BLaER1 (cell line): ENCODE data around the gene ANKS1B.
"Not testable (repeated sequence)": the region's sequence is repeated elsewhere in the genome, so short reads cannot be mapped to it uniquely, and the experiment has no call there.

Experiments
- H3K27ac ChIP-seq: shearing (Covaris generic); formaldehyde crosslinking; 2 replicates; pipeline ENCODE4 v1.8.1; 2022
- H3K27me3 ChIP-seq: shearing (Covaris generic); formaldehyde crosslinking; 2 replicates; pipeline ENCODE4 v1.8.1; 2022
- H3K36me3 ChIP-seq: shearing (Covaris generic); formaldehyde crosslinking; 2 replicates; pipeline ENCODE4 v1.8.1; 2022
- H3K4me1 ChIP-seq: shearing (Covaris generic); formaldehyde crosslinking; 2 replicates; pipeline ENCODE4 v1.8.1; 2022
- H3K4me2 ChIP-seq: shearing (Covaris generic); formaldehyde crosslinking; 2 replicates; pipeline ENCODE4 v1.8.1; 2022
- H3K4me3 ChIP-seq: shearing (Covaris generic); formaldehyde crosslinking; 2 replicates; pipeline ENCODE4 v1.8.1; 2022
- H3K9ac ChIP-seq: shearing (Covaris generic); formaldehyde crosslinking; 2 replicates; pipeline ENCODE4 v1.8.1; 2022
- H3K9me3 ChIP-seq: shearing (Covaris generic); formaldehyde crosslinking; 2 replicates; pipeline ENCODE4 v1.8.1; 2022
- H4K20me1 ChIP-seq: shearing (Covaris generic); formaldehyde crosslinking; 2 replicates; pipeline ENCODE4 v1.8.1; 2022
- Cebpa-rat ChIP-seq: shearing (Covaris generic); IDR thresholded peaks from 2 replicates; pipeline ENCODE4 v1.8.1; 2022

Gene ANKS1B

DNA sequence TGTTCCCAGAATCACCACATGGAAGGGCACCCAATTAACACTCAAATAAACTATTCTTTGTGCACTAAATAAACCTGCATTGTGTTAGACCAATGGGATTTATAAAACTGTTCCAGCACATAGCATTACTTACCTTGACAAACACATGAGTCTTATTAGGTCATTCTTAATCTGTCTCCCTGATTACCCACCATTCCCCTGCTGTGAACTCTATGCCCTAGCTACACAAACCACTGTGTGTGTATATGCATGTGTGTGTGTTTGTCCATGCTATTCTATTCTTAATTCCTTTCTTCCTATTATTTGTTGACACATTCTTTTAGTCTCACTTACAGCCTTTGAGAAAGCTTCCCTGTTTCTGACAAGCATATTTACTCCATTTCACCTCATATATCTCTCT lies 640.8 kb downstream of the ANKS1B start:
- H4K20me1 ChIP-seq, result no peaks in the 10 kb centered on the region
- H3K4me3 ChIP-seq, result no peak overlapping the region
- no peaks in the 10 kb centered on the region for H3K27me3 ChIP-seq
- H3K9me3 ChIP-seq, result peaks cover 9% of the 10 kb centered on the region; the same call in 1 of the 2 replicates
- no peak overlapping the region for H3K4me2 ChIP-seq
- no peak overlapping the region for H3K27ac ChIP-seq
- no peak for TF ChIP-seq Cebpa-rat
- H3K36me3 ChIP-seq, result peaks cover 48% of the 10 kb centered on the region
- H3K4me1 ChIP-seq, result no peaks in the 10 kb centered on the region
- H3K9ac ChIP-seq, result no peak overlapping the region

DNA sequence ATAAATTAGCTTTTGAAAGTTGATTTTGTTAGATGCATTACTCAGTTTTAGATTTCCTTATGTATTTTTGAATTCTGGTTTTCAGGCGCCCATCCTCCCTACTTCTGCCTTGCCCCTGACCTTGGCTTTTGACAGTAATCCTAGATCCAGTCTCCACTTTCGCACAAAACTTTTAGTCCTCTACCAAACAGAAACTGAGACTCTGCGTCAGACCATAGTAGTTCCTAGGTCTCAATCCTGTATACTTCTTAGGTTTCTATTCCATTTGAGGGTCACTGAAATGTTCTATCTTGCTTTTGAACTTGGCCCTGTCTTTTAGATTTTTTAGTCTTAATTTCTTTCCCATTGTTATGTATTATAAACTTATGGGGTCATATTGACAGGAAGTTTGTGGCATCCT lies 645.1 kb downstream of the ANKS1B start:
- Histone ChIP-seq H3K4me3 (no peak overlapping the region), H3K36me3 (peaks cover 59% of the 10 kb centered on the region), H3K9ac (no peak overlapping the region), H3K9me3 (peaks cover 14% of the 10 kb centered on the region), H3K4me1 (no peaks in the 10 kb centered on the region), H3K4me2 (no peak overlapping the region), H4K20me1 (no peaks in the 10 kb centered on the region), H3K27me3 (no peaks in the 10 kb centered on the region), H3K27ac (no peak overlapping the region)
- TF ChIP-seq Cebpa-rat, result no peak

DNA sequence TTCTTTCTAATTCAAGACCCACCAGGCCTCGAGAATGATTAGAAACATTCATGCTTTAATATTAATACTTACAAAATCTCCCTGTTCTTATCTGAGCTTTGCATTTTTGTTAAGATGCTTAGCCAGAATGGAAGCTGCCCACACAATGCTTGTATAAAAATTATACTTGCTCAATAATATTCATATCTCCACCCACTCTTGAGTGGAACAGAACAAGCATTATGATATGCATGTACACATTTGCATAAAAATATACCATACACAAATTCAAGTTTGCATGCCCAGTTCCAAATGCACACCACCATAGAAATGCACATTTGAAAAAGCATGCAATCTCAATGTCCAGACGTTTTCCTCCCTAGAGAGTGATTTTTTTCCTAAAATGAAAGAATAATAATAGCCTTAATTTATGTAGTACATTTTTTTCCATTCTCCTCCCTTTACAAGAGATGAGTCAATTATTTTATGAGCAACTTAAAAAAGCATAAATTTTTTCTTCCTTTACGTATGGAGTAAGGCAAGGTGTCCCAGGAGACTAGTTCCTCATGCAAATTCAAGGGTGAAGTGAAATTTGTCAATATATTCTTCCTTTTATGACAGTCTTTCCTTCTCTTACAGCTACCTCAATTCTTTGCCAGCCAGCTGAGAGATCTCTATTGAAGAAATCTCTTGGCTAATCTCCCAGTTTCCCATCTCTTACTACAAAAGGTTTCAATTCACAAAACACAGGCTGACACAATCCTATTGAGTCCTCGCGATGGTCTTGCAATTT lies 650.3 kb downstream of the ANKS1B start:
- TF ChIP-seq Cebpa-rat, result no peak
- Histone ChIP-seq H3K4me2 (no peak overlapping the region), H3K4me1 (no peaks in the 10 kb centered on the region), H4K20me1 (no peaks in the 10 kb centered on the region), H3K9me3 (peaks cover 14% of the 10 kb centered on the region), H3K4me3 (no peak overlapping the region), H3K27me3 (no peaks in the 10 kb centered on the region), H3K36me3 (peaks cover 38% of the 10 kb centered on the region), H3K9ac (no peak overlapping the region), H3K27ac (no peak overlapping the region)

GRCh38 chr12:99332936-99333591 lies 651.7 kb downstream of the ANKS1B start:
- H3K9me3 ChIP-seq, result peaks cover 6% of the 10 kb centered on the region; the same call in 1 of the 2 replicates
- no peaks in the 10 kb centered on the region for H3K27me3 ChIP-seq
- no peak overlapping the region for H3K9ac ChIP-seq
- no peak for TF ChIP-seq Cebpa-rat
- H3K4me3 ChIP-seq, result no peak overlapping the region
- H4K20me1 ChIP-seq, result no peaks in the 10 kb centered on the region
- H3K36me3 ChIP-seq, result peaks cover 28% of the 10 kb centered on the region
- H3K4me2 ChIP-seq, result no peak overlapping the region
- no peak overlapping the region for H3K27ac ChIP-seq
- no peaks in the 10 kb centered on the region for H3K4me1 ChIP-seq

DNA sequence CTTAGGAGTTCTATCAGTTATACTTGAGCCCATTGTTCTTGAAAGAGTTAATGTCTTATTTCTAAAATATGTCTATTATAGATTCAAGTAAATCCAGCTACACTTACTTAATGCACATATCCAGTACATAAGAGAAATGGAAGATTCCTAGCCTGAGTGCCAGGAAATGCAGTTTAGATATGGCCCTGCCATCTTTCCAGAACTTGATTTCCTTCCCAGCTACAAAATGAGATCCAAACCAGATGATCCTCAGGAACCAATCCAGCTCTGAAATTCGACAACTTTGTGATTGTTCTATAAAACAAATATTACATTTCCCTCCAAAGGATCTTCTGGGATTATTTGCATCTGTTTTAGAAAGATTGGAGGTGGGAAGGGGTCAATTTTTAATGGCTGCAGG lies 654.5 kb downstream of the ANKS1B start:
- Histone ChIP-seq H3K27ac (no peak overlapping the region), H3K27me3 (no peaks in the 10 kb centered on the region), H4K20me1 (no peaks in the 10 kb centered on the region), H3K4me3 (no peak overlapping the region), H3K4me1 (no peaks in the 10 kb centered on the region), H3K9me3 (no peaks in the 10 kb centered on the region), H3K9ac (no peak overlapping the region), H3K4me2 (no peak overlapping the region), H3K36me3 (peaks cover 27% of the 10 kb centered on the region)
- no peak for TF ChIP-seq Cebpa-rat

- H3K27ac ChIP-seq, result not testable (repeated sequence)
- peaks cover 46% of the 10 kb centered on the region for H3K9me3 ChIP-seq
These were observed 663.5 kb downstream of the ANKS1B start for GRCh38 chr12:99321210-99321609.

DNA sequence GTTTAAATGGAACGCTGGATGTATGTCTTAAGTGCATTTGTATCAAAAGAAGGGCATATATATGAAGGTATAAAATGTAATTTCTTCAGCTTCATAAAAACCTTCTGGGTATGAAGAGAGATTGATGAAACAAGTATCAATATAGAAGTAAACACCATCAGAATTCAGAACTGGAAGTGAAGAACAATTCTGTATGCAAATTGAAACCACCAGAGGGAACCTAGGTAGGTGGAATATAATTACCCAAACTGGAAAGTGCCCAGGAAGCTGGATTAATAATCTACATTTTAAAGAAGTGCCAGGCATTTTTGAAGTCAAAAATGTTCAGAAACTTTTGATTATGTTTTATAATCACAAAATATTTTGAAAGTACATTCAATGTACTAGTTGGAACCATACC lies 673.4 kb downstream of the ANKS1B start:
- Histone ChIP-seq H3K27ac (no peak overlapping the region), H3K36me3 (peaks cover 11% of the 10 kb centered on the region), H4K20me1 (no peaks in the 10 kb centered on the region), H3K4me2 (no peak overlapping the region), H3K4me3 (no peak overlapping the region), H3K27me3 (no peaks in the 10 kb centered on the region), H3K4me1 (no peaks in the 10 kb centered on the region), H3K9ac (no peak overlapping the region), H3K9me3 (peaks cover 9% of the 10 kb centered on the region; the same call in 1 of the 2 replicates)
- no peak for TF ChIP-seq Cebpa-rat

More at GRCh38 chr12:99321210-99321609, 663.5 kb downstream of the ANKS1B start:
- H3K9ac ChIP-seq, H3K4me2 ChIP-seq, H3K4me3 ChIP-seq, H3K4me1 ChIP-seq, H3K27me3 ChIP-seq, H4K20me1 ChIP-seq: not testable (repeated sequence)
- peaks cover 55% of the 10 kb centered on the region for H3K36me3 ChIP-seq

- no peaks in the 10 kb centered on the region for H3K4me1 ChIP-seq
- H3K4me3 ChIP-seq, result no peak overlapping the region
- H3K9ac ChIP-seq, result no peak overlapping the region
- peaks cover 9% of the 10 kb centered on the region; the same call in 1 of the 2 replicates for H3K9me3 ChIP-seq
- peaks cover 14% of the 10 kb centered on the region for H3K36me3 ChIP-seq
- TF ChIP-seq Cebpa-rat, result no peak
- no peaks in the 10 kb centered on the region for H4K20me1 ChIP-seq
- H3K4me2 ChIP-seq, result no peak overlapping the region
- no peak overlapping the region for H3K27ac ChIP-seq
- H3K27me3 ChIP-seq, result no peaks in the 10 kb centered on the region
These were observed 674.9 kb downstream of the ANKS1B start for GRCh38 chr12:99309812-99310211.

GRCh38 chr12:99302874-99303273 lies 681.9 kb downstream of the ANKS1B start:
- TF ChIP-seq Cebpa-rat, result no peak
- no peak overlapping the region for H3K9ac ChIP-seq
- H4K20me1 ChIP-seq, result no peaks in the 10 kb centered on the region
- H3K27me3 ChIP-seq, result no peaks in the 10 kb centered on the region
- H3K4me2 ChIP-seq, result no peak overlapping the region
- H3K9me3 ChIP-seq, result no peaks in the 10 kb centered on the region
- H3K4me1 ChIP-seq, result no peaks in the 10 kb centered on the region
- peaks cover 40% of the 10 kb centered on the region for H3K36me3 ChIP-seq
- no peak overlapping the region for H3K4me3 ChIP-seq
- no peak overlapping the region for H3K27ac ChIP-seq

- no peak for TF ChIP-seq Cebpa-rat
- Histone ChIP-seq H3K9ac (no peak overlapping the region), H3K36me3 (peaks cover 51% of the 10 kb centered on the region), H3K4me3 (no peak overlapping the region), H3K4me2 (no peak overlapping the region), H3K9me3 (peaks cover 23% of the 10 kb centered on the region), H3K27me3 (no peaks in the 10 kb centered on the region), H4K20me1 (no peaks in the 10 kb centered on the region), H3K27ac (no peak overlapping the region), H3K4me1 (peaks cover 14% of the 10 kb centered on the region)
These were observed 697.6 kb downstream of the ANKS1B start for GRCh38 chr12:99287136-99287535.
